ENCODE measurements around the gene CCNH.

The CCNH gene

DNA sequence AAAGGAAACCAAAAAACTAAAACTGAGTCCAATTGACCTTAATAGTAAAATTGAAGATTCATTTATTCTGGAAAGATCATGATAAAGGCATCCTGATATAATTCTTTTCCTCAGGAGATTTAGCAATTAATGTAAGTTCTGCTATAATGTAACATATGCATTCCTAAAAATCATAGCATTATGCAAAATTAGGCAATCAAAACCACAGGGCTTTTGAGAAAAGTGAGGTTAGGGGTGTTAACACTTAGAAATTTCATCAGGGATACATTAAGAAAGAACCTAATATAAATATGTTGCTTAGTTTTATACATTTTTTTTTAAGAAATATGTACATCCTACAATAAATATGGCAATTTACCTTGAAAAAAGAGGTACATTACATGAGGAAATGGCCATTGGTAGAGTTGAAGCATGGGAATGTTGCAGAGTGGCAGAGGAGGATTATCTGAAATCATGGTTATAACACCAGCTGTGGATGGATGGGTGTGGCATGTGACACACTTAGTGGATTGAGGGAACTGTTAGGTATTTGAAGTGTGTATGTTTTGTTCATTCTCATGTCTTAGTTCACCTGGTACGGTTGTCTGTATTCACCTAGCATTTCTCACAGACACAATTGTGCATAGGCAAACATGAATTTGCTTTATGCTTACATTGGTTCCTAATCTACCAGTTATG is 51.1 kb downstream of the CCNH start:
- no peaks in the 10 kb centered on the region for H3K27me3 Mint-ChIP-seq
- DNase-seq (no peak), ATAC-seq (replicated peaks) (no peak)
- H3K36me3 Mint-ChIP-seq, result peaks cover 26 to 31% of the 10 kb centered on the region in 2 donors
- peaks cover 0 to 6% of the 10 kb centered on the region in 2 donors for H3K4me1 Mint-ChIP-seq
- H3K9me3 Mint-ChIP-seq, result no peaks in the 10 kb centered on the region
- no peak overlapping the region for H3K27ac Mint-ChIP-seq
- no peak overlapping the region for H3K4me3 Mint-ChIP-seq

DNA sequence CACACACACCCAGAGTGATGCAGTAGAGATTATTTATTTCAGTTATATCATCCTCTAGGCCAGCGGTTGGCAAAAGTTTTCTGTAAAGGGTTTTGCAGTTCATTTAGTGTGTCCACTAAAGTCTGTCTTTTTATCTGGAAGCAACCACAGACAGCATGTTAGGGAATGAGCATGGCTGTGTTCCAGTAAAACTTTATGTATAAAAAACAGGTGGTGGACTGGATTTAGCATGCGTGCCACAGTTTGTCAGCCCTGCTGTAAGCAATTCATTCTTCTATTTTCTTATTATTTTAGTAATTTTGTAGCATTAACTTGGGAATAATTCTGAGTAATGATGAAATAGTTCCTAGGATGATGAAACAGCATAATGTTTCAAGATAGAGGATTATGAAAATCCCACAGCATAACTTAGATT is 51.7 kb downstream of the CCNH start:
- Mint-ChIP-seq H3K4me3 (no peak overlapping the region), H3K9me3 (no peaks in the 10 kb centered on the region), H3K36me3 (peaks cover 29 to 31% of the 10 kb centered on the region in 2 donors), H3K4me1 (peaks cover 0 to 6% of the 10 kb centered on the region in 2 donors), H3K27ac (no peak overlapping the region), H3K27me3 (no peaks in the 10 kb centered on the region)
- DNase-seq, result no peak
- ATAC-seq (replicated peaks), result no peak

DNA sequence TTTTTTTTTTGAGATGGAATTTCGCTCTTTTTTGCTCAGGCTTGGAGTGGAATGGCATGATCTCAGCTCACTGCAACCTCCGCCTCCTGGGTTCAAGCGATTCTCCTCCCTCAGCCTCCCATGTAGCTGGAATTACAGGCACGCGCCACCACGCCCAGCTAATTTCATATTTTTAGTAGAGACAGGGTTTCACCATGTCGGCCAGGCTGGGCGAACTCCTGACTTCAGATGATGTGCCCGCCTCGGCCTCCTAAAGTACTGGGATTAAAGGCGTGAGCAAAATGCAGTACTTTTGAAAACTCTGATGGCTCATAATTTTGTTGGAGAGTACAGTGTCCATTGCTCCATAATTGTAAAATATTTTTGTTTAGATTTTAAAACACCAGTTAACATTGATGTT is 52.6 kb downstream of the CCNH start:
- Mint-ChIP-seq H3K4me1 (peaks cover 0 to 6% of the 10 kb centered on the region in 2 donors), H3K36me3 (peaks cover 35 to 37% of the 10 kb centered on the region in 2 donors), H3K27ac (no peak overlapping the region), H3K4me3 (no peak overlapping the region), H3K27me3 (no peaks in the 10 kb centered on the region), H3K9me3 (no peaks in the 10 kb centered on the region)
- DNase-seq (no peak), ATAC-seq (replicated peaks) (no peak)

DNA sequence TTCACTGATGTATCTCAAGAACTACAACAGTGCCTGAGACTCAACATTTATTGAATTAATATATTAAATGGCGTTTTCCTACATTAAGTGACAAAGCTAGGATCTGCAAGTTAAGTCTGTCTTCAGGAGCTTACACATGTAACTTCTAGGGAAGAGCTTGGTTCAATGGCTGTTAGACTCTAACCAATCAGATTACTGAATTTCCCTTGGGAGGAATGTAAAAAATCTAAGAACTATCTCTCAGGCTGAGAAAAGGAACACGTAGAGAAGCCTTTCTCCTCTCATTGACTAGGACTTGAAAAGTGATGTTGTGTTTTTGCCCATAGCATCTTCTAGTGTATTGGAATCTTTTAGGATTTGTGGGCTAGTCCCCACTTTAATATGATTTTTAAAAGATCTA is 53.6 kb downstream of the CCNH start:
- DNase-seq, result no peak
- Mint-ChIP-seq H3K4me1 (peaks cover 4 to 6% of the 10 kb centered on the region in 2 donors), H3K27me3 (no peaks in the 10 kb centered on the region)

DNA sequence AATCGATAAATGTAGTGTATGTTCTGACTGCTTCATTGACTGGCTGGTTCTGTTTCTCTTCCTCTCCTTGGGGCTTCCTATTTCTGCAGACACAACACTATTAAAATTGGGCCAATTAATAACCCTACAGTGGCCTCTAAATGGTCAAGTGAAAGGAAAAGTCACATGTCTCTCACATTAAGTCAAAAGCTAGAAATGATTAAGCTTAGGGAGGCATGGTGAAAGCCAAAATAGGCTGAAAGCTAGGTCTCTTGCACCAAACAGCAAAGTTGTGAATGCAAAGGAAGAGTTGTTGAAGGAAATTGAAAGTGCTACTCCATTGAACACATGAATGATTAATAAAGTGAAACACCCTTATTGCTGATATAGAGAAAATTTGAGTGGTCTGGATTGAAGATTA is 58.2 kb downstream of the CCNH start:
- Mint-ChIP-seq H3K27me3 (no peaks in the 10 kb centered on the region), H3K9me3 (no peaks in the 10 kb centered on the region), H3K4me3 (no peak overlapping the region), H3K4me1 (peaks cover 6 to 14% of the 10 kb centered on the region in 2 donors), H3K27ac (peak overlapping the region; percentile 10), H3K36me3 (peaks cover 36 to 49% of the 10 kb centered on the region in 2 donors)
- no peak for ATAC-seq (replicated peaks)
- no peak for DNase-seq

More for the DNA sequence above, 53.6 kb downstream of the CCNH start:
- H3K4me3 Mint-ChIP-seq, result no peak overlapping the region
- no peak for ATAC-seq (replicated peaks)
- H3K27ac Mint-ChIP-seq, result no peak overlapping the region
- peaks cover 38% of the 10 kb centered on the region in 2 donors for H3K36me3 Mint-ChIP-seq
- H3K9me3 Mint-ChIP-seq, result no peaks in the 10 kb centered on the region

DNA sequence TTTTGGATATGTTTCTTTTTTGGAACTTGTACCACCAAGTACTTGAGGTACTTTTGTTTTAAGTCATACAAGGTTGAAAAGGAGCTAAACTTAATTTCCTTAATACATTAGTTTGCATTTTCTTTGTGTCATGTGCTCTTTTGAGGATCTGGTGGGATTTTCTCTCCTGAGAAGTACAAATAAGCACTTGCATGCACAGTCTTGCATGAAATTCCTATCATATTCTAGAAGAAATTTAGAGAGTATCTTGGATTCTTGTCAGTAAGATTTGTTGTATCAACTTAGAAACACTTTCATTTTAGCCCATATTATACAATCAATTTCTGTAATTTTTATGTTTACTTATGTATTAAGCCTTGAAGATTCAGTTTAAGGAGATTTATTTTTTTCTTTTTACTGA is 64.9 kb downstream of the CCNH start:
- DNase-seq (no peak), ATAC-seq (replicated peaks) (no peak)
- Mint-ChIP-seq H3K36me3 (peaks cover 24 to 36% of the 10 kb centered on the region in 2 donors), H3K4me1 (peaks cover 4 to 8% of the 10 kb centered on the region in 2 donors), H3K27me3 (no peaks in the 10 kb centered on the region), H3K27ac (no peak overlapping the region), H3K4me3 (no peak overlapping the region), H3K9me3 (peaks cover 2 to 11% of the 10 kb centered on the region in 2 donors)

DNA sequence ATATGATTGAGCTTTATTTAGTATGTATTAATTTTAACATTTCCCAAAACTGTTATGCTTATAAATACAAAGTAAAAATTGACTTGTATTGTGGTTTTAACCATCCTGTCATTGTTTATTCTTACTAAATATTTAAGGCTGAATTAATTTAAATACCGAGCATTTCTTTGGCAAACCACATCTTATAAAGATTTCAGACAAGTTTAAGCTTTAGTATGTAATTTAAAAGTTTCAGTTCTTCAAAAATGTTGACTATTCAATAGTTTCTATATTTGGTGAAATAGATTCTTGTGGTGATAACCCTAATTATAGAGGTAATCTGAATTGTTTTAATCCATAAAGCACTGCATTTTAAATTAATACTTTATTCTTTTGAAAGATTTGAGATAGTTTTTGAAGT is 65.5 kb downstream of the CCNH start:
- peaks cover 28 to 39% of the 10 kb centered on the region in 2 donors for H3K36me3 Mint-ChIP-seq
- peaks cover 4 to 8% of the 10 kb centered on the region in 2 donors for H3K4me1 Mint-ChIP-seq
- ATAC-seq (replicated peaks), result peak in 1 of 2 donors; percentile 44

More for the DNA sequence above, 65.5 kb downstream of the CCNH start:
- DNase-seq, result no peak
- Mint-ChIP-seq H3K27ac (no peak overlapping the region), H3K9me3 (peaks cover 2 to 11% of the 10 kb centered on the region in 2 donors), H3K4me3 (no peak overlapping the region), H3K27me3 (no peaks in the 10 kb centered on the region)

All from stimulated activated naive B cell treated with anti-CD40 and anti-IgM and Interleukin-4, amounts not matched to agents 10 μg/mL and 1 μg/mL and 100 μg/mL, for 72 hours (primary cell).